AG04449 (cell line): ENCODE results near the gene PTCRA.
A peak's percentile ranks its signal among the peaks of the same experiment; 100 is the strongest.

Source experiments
- CTCF ChIA-PET: fragments of 350-600 bp; formaldehyde crosslinking; extraction: SDS; loops from one replicate; lab custom pipeline; 2021; ENCODE audit warnings: antibody characterized with exemption; lab: Yijun Ruan, JAX
- POLR2A ChIA-PET: fragments of 400-600, 350-600 bp; formaldehyde crosslinking; extraction: SDS; loops from one replicate; lab custom pipeline; 2020; ENCODE audit warnings: antibody characterized with exemption, inconsistent platforms; lab: Yijun Ruan, JAX
- DNase-seq: peaks from one replicate; pipeline ENCODE4 v3.0.0-alpha.2; 2010; ENCODE audit warnings: low read depth, low spot score
- H3K4me3 ChIP-seq: 2 replicates; pipeline ENCODE4 v1.5.1; 2011; ENCODE audit warnings: low read depth, mild to moderate bottlenecking, control low read depth, low read length
- TF ChIP-seq, protein P1 (sequence below): IDR thresholded peaks from one replicate; pipeline ENCODE4 v1.5.1; 2011; ENCODE audit warnings: mild to moderate bottlenecking, moderate library complexity, low read length, control low read depth, inconsistent platforms; ENCODE audit not compliant: insufficient read depth; ENCODE audit errors: missing control alignments

The PTCRA gene

DNA sequence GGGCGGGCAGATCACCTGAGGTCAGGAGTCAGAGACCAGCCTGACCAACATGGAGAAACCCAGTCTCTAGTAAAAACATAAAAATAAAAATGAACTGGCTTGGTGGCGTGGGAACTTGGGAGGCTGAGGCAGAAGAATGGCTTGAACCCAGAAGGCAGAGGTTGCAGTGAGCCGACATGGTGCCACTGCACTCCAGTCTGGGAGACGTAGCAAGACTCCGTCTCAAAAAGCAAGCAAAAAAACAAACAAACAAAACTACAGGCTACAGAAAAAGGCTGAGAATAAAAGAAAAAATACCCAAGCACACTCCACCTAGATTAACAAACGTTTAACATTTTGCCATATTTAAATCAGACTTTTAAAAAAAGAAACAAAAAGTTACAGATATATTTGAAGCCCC lies 5.9 kb downstream of the PTCRA start:
- TF ChIP-seq, protein P1, sequence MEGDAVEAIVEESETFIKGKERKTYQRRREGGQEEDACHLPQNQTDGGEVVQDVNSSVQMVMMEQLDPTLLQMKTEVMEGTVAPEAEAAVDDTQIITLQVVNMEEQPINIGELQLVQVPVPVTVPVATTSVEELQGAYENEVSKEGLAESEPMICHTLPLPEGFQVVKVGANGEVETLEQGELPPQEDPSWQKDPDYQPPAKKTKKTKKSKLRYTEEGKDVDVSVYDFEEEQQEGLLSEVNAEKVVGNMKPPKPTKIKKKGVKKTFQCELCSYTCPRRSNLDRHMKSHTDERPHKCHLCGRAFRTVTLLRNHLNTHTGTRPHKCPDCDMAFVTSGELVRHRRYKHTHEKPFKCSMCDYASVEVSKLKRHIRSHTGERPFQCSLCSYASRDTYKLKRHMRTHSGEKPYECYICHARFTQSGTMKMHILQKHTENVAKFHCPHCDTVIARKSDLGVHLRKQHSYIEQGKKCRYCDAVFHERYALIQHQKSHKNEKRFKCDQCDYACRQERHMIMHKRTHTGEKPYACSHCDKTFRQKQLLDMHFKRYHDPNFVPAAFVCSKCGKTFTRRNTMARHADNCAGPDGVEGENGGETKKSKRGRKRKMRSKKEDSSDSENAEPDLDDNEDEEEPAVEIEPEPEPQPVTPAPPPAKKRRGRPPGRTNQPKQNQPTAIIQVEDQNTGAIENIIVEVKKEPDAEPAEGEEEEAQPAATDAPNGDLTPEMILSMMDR, result no peak
- DNase-seq, result no peak
- no peak overlapping the region for H3K4me3 ChIP-seq
- CTCF ChIA-PET, result no interaction called here
- POLR2A ChIA-PET, result no interaction called here

DNA sequence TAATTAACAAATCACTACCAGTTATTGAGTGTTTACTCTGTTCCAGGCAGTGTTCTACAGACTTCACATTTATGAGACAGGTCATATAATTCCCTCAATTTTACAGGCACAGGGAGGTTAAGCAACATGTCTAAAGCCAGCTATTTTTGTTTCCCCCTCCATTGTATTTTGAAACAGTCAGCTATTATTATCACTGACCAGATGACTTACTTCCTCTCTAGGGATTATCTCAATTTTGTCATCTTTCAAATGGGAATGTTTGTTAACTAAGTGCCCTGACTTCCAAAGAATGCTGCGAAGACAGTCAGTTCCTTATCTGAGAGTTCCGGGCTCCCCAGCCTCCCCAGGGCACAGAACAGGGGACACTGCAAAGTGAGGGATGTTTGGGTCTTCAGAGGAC lies 7.8 kb downstream of the PTCRA start:
- no peak overlapping the region for H3K4me3 ChIP-seq
- ChIA-PET POLR2A (no interaction called here), CTCF (interaction anchor here (1.4 kb wide), 1 partner anchor 23 kb away, joined by 4 read pairs; no protein-coding TSS in a partner anchor)
- TF ChIP-seq, protein P1, result no peak
- no peak for DNase-seq

DNA sequence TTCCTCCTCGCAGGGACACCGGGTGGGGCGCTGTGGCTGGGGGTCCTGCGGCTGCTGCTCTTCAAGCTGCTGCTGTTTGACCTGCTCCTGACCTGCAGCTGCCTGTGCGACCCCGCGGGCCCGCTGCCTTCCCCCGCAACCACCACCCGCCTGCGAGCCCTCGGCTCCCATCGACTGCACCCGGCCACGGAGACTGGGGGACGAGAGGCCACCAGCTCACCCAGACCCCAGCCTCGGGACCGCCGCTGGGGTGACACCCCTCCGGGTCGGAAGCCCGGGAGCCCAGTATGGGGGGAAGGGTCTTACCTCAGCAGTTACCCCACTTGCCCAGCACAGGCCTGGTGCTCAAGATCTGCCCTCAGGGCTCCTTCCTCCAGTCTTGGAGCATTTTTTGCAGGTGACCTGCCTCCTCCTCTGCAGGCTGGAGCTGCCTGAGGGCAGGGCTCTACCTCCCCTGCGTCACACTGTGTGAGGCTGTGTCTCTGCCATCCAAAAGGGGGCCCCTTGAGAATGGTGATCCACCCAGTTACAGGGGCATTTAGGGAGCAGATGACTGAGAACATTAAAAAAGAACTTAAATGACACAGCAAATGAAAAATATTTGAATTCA lies 9.5 kb downstream of the PTCRA start:
- POLR2A ChIA-PET, result no interaction called here
- TF ChIP-seq, protein P1, result no peak

DNA sequence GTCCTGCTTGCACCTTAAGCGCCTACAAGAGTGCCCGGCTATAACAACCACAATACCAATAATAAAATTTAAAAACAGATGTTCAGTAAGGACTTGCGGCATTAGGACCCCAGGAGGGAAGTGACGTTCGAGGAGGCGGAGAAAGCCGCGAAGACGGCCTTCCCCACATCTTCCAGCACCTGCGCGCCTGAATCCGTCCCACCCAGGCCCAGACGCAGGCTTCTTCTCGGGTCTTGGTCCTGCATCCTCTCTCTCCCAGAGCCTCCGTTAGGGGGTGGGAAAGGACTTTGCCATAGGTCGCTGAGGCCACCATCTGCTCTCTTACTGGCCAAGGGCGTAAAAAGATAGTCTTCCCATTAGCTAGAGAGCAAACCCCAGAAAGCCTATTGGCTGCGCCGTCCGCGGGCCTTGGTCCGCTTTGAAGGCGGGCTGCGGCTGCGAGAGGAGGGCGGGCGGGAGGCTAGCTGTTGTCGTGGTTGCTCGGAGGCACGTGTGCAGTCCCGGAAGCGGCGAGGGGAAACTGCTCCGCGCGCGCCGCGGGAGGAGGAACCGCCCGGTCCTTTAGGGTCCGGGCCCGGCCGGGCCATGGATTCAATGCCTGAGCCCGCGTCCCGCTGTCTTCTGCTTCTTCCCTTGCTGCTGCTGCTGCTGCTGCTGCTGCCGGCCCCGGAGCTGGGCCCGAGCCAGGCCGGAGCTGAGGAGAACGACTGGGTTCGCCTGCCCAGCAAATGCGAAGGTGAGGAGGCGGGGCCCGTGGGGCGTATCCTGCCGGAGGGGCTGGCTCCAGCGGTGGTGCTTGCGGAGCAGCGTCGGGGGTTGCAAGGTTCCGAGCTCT lies 13.3 kb downstream of the PTCRA start, which contains the start of gene CNPY3:
Gene CNPY3 (plus strand): TSS at position 495 of the 835 bp plus-strand sequence. CDS start 91 bp downstream, at position 586.
- CTCF ChIA-PET, result interaction anchor here (0.9 to 2.6 kb wide), 4 partner anchors 9 to 34 kb away, joined by 3 to 8 read pairs (median 5); no protein-coding TSS in a partner anchor
- TF ChIP-seq, protein P1, result no peak
- POLR2A ChIA-PET, result interaction anchor here (0.6 to 2.9 kb wide), 9 partner anchors 9 to 125 kb away, joined by 3 to 17 read pairs (median 4); partner anchors contain the start of genes CUL7, KLHDC3, PEX6 and PPP2R5D
- peak within 1 kb of the TSS; percentile 71 for H3K4me3 ChIP-seq
- peak; percentile 85 for DNase-seq

More for the DNA sequence above, 9.5 kb downstream of the PTCRA start:
- H3K4me3 ChIP-seq, result no peak overlapping the region
- DNase-seq, result no peak
- CTCF ChIA-PET, result no interaction called here

DNA sequence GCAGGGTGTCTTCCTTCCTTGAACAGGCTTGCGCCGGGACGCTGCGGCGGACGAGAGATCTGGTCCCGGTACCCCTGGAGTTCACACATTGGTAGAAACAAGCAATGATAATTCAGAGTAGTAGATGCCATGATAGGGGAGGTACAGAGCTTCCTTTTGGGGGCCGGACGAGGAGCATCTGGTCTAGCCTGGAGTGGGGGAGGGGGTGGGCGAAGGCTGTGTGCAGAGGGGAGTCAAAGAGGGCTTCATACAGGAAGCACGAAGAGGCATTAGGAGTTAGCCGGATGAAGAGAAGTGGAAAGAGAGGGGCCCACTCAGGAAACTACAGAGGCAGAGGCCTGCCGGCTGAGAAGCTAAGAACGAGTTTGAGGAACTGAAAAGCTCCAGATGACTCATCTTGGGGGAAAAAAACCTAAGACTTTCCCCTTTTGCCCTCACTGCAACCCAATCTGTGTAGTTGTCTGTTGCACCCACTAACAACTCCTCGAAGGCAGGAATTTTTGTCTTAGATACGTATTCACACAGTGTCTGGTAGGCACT lies 14.0 kb downstream of the PTCRA start:
- peak overlapping the region; percentile 71 for H3K4me3 ChIP-seq
- CTCF ChIA-PET, result interaction anchor here (0.6 to 2.6 kb wide), 5 partner anchors 10 to 33 kb away, joined by 3 to 8 read pairs (median 5); no protein-coding TSS in a partner anchor
- POLR2A ChIA-PET, result interaction anchor here (0.6 to 2.9 kb wide), 9 partner anchors 8 to 124 kb away, joined by 3 to 17 read pairs (median 4); partner anchors contain the start of genes CUL7, KLHDC3, PEX6 and PPP2R5D
- TF ChIP-seq, protein P1, result no peak
- DNase-seq, result peak; percentile 41

DNA sequence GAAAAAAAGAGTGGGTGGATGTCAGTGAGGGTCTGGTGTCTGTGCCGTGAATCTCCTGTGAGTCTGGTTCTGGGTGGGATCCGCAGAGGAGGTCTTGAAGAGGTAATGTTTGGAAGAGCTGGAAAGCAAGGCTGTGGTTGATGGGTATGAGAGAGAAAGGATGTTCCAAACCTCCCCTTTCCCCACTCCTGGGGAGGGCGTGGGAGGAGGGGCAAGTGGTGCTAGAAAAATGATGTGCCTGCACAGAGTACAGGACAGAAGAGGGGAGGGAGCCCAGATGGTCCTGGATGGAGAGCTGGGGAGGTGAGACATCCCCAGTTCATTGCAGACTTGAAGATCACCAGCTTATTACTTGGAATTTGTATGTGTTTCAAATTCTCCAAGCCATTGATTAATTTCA lies 16.6 kb downstream of the PTCRA start:
- ChIA-PET POLR2A (interaction anchor here (0.5 to 1.3 kb wide), 2 partner anchors 29 to 51 kb away, joined by 3 to 4 read pairs; no protein-coding TSS in a partner anchor), CTCF (no interaction called here)
- no peak for DNase-seq
- TF ChIP-seq, protein P1, result no peak
- no peak overlapping the region for H3K4me3 ChIP-seq
